T1000 (cell line): ENCODE results near the gene ERBIN.
"Not testable (repeated sequence)": the region's sequence is repeated elsewhere in the genome, so short reads cannot be mapped to it uniquely, and the experiment has no call there.

Source experiments
- DNase-seq: peaks from one replicate; lab custom pipeline; 2025; ENCODE audit warnings: mixed read lengths; lab: John Stamatoyannopoulos, UW

ERBIN gene

DNA sequence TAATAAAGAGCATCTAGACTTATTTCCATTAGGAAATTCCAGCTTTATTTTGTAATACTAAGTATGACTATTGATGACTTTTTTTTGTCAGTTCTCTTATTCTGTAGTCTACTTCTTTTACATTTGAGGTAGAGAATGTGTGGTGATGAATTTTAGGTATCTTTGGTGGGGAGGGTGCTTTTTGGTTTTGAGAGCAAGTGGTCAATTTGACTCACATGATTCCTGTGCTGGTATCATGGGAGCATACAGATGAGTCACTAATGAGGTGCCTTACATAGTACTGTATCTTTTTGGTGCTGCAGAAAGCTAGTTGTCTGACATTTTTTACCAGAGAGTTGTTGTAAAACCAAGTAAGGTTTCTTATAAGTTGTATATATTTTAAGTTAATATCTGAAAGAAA, 35.3 kb downstream of the ERBIN start:
- no peak for DNase-seq

DNA sequence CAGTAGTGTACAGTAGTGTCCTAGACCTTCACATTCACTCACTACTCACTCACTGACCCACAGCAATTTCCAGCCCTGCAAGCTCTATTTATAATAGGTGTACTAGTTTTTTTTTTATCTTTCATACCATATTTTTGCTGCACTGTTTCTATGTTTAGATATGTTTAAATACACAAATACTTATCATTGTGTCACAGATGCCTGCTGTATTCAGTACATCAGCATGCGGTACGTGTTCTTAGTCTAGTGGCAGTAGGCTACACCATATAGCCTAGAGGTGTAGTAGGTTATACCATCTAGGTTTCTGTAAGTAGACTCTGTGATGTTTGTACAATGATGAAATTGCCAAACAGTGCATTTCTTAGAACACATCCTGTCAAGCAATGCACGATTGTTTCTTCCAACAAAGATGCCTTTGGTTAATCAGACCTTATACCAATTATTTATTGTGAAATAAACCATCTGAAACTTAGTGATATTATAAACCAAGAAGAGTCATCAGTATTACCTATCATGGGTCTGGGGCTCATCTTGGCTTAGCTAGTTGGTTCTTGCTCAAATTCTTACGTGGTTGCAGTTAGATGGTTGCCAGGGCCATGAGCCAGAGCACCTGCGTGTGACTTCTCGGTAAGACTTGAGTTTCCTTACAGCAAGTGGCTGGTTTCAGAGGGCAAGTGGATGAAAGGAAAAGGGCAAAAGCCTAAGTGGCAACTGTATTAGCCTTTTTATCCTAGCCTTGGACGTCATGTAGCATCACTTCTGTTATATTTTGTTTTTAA, 41.1 kb downstream of the ERBIN start:
- no peak for DNase-seq

DNA sequence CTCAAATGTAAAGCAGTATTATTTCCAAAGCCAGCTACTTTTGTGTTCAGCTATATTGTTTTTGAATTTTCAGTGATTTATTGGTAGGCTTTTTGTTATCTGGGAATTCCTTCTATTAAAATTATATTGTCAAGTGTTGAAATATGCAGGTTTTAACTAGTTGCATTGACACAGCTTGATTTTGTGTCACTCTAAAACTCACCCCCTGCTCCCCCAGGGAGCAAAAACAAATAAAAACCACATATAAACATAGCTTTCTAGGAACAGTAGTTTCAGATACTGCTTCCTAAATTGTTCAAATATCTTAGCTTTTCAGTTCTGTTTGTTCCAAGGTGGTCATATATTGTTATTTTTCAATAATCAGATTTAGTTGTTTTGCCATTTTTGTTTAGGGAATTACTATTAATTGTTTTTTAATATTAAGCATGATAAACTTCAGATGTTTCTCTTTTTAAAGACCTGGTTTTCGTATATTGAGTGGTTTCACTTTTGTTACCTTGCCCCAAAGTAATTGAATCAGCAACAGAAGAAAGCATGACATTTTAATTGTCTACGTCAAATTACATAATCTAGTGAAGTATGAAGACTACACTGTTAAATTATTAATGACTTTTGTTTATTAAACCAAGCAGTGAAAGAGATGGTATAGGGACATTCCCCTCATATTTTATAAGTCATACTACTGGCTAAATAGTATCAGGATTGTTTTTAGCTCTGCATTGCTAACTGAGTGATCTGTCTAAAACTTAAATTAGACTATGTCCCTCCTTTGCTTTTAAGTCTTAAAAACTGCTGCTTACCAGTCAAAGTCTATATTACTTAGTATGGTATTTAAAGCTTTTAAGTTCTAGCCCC, 43.4 kb downstream of the ERBIN start:
- DNase-seq: no peak

DNA sequence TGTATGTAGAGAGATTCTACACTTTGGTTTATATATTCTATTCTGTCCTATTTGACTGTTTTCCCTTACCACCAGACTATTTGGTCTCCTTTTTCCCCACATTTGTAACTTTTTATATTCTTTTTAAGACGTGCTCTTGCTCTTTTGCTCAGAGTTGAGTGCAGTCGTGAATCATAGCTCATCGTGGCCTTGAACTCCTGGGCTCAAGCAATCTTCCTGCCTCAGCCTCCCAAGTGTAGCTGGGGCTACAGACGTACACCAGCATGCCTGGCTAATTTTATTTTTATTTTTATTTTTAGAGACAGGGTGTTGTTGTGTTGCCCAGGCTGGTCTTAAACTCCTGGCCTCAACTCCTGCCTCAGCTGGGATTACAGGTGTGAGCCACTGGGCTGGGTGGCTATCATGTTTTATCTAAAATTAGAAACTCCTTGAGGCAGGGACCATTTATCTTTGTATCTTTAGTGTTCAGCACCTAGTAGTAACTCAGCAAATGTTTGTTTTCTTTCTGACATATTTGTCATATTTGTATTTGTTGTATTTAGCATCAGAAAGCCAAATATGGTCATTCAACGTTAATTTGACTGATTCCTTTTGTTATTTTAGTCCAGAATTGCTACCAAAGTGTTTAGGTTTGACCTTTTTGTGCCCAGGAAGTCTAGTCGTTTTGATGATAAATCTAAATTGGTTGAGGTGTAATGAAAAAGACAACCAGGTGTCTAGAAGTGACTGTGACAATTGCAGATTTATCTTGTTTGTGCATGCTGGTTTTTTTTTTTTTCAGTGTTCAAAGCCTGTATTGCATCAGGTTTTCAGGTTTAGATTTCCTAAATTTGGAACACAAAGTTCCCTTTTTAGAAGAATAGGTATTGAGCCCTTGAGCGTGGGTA, 44.3 kb downstream of the ERBIN start:
- no peak for DNase-seq

DNA sequence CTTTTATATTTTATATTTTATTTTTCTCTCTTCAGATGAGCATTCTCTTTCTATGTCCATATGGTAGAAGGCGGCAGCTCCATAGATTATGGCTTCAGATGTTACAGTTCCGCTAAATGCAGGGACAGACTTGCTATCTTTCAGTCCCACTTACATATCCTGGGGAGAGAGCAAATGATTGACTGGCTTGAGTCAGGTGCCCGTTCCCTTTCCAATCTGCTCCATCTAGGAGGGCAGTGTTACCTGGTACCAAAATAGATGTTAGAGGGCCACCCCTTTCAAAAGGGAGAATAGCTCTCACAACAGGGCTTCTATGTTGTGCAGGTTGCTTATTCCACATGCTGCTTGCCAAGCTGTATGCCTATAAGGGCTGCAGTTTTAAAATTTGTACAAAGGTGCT, 45.3 kb downstream of the ERBIN start:
- no peak for DNase-seq

DNA sequence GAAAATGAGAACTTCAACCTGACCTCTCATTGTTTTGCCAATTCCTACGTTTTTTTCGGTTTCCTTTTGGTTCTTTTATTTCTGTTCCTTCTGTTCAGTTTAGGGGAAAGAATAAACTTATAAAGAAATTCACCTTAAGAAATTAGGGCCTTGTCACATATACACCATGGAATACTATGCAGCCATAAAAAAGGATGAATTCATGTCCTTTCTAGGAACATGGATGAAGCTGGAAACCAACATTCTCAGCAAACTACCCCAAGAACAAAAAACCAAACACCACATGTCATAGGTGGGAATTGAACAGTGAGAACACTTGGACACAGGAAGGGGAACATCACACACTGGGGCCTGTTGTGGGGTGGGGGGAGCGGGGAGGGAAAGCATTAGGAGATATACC, 46.5 kb downstream of the ERBIN start:
- DNase-seq: not testable (repeated sequence)

DNA sequence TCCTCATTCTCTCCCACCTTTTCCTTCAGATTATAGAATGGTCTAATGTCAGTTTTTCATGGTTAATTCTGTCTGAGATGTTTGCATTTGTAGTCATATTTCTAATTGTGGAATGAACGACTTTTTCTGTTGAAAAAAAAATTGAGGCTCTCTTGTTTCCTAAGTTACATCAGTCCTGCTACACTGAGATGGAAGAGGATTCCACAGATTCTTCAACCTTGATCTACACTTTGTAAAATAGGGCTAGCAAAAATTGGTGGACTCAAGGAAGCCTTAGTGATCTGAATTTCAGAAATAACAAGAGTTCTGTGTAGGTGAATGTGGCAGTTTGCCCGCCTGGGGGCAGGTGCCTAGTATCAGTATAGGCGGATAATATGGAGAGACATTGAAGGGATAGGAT, 51.9 kb downstream of the ERBIN start:
- no peak for DNase-seq

DNA sequence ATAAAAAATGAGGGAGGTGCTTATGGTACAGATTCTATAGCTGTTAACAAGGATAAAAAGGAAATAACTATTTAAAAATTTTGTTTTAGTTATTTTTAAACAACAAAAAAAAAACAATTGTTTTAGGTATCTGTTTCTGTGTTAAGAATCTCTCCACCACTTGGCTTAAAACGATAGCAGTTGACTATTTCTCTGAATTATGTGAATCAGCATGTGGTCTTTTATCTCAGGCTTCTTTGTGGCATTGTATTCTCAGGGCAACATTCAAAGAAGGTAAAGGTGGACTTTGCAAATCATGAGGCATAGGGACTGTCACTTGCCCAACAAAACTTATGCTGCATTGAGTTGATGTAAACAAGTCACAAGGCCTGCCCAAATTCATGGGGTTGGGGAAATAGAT, 55.2 kb downstream of the ERBIN start:
- no peak for DNase-seq

DNA sequence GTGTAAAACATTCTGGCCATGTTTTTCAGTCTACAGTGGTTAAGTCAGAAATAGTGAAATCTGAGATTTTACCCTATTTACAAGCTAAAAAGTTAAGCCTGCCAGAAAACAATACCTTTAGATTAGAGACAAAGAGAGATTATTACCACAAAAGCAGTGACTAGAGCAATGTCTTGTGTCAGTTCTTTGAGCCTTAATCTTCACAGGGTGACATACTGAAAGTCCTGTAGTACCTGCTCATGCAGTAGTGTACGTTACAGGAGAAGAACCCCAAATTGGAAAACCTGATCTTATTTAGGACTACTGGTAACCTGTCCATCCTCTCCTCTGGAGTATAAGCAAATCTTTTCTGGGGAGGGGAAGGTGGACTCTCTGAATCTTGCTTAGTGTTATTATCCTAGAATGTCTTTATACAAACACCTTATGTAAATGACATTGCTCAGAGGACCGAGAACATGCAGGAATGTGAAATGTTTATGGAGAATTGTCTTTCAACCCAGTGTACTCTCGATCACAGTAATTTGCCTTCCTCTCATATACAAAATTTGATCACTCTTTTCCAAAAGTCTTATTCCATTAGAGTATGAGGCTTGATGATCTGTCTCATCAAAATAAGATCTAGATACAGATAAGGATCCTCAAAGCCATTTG, 55.7 kb downstream of the ERBIN start:
- no peak for DNase-seq

DNA sequence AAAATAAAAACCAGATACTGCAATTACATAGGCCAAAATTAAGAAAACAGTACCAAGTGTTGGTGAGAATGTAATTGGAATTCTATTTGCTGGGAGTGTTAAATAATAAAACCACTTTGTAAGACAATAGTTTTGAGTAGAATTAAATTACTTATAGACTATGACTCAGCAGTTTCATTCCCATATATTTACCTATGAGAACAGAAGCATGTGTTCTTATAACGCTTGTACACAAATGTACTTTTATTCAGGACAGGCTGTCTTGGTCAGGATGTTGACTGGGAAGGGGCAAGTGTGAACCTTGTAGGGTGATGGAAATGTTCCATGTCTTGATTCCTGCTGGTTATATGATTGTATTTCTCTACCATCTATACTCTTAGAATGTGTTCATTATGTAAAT, 56.3 kb downstream of the ERBIN start:
- DNase-seq: no peak

DNA sequence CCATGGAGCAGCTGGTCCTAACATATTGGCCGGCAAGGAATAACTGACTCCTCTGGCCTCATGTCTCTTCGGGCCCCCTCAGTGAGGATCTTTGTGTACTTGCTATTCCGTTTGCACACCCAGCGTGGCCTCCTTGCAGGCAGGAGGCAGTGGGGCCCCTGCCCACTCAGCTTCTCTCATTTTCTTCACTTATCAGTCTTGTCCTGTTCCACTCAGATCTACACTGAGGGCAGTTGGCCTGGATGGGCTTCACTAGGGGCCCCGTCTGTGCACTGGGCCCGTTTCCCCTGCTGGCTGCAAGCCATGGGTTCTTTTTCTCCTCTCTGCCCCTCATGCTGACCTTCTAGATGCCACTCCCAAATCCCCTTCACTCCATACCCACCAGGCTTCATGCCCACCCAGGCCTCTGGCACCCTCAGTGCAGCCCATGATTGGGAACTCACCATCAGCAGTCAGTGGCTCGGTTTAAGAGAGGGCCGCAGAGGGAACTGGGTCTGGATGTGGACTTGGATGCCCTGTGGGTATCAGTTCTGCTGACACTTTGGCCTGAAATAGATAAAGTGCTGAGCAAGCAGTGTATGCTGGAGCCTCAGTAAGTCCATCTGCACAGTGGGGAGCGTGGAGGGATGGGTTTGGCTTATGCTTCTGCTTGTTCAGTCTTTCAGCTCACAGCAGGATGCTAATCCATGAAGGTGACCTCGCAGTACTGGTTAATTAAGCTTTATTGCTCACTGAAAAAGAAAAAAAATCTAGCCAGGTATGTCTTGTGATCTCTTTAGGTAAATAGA, 57.9 kb downstream of the ERBIN start:
- DNase-seq: no peak

DNA sequence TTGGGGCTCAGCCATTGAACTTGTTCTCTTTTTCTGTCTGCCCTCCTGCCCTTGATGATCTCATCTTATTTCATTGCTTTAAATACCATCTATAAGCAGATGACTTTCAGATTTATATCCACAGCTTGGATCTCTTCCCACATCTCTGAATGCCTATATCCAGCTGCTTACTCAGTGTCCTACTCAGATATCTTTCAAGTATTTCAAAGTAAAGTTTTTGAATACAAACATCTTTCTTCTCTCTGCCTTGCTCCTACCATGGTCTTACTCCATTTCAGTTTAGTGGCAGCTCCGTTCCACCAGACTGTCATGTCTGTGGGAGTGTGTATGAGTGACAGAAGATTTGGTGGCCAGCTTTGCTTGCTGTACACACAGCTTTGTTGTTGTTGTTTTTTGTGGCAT, 59.7 kb downstream of the ERBIN start:
- DNase-seq: no peak

DNA sequence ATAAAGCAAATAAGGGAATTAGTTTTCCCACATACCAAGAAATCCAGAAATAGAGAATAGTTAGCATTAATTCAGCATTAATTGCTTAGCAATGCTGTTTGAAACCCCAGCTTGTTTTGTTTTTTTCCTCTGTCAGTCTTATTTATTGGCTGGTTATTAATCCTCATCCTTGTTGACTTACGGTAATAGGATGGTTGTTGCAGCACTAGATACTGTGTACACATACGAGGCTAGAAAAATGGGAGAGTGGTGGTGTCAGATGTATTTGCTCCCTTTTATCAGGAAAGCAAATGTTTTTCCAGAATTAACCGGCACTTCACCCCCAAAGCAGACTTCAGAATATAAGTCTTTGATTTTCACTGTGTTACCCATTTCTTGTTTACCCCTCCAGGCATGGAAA, 60.4 kb downstream of the ERBIN start:
- DNase-seq: no peak

DNA sequence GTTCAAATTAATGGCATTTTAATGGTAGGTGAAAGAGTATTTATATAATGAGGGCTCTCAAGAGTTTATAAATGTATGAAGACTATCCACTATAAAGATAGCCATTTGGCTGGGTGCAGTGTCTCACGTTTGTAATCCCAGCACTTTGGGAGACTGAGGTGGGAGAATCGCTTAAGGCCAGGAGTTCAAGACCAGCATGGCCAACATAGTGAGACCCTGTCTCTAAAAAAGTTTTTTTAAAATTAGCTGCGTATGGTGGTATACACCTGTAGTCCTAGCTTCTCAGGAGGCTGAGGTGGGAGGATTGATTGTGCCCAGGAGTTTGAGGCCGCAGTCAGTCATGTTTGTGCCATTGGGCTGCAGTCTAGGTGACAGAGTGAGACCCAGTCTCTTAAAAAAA, 61.6 kb downstream of the ERBIN start:
- DNase-seq: no peak

DNA sequence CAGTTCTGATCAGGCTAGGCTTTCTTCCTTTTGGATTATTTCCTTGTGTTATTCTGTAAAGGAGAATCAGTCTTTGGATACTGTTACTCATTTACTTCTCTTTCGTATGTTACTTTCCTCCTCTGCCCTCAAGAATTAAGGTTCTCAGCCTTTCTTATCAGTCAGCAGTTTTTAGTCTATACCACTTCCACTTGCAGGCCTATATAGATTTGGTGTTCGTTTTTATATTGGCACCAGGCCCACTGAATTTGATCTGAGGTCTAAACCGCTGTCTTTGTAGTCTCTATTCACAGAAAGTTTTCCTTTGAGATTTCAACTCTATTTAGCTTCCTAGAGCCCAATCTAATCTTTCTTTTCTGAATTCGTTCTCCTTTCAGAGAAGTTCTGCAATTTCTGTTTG, 62.8 kb downstream of the ERBIN start:
- DNase-seq: no peak

DNA sequence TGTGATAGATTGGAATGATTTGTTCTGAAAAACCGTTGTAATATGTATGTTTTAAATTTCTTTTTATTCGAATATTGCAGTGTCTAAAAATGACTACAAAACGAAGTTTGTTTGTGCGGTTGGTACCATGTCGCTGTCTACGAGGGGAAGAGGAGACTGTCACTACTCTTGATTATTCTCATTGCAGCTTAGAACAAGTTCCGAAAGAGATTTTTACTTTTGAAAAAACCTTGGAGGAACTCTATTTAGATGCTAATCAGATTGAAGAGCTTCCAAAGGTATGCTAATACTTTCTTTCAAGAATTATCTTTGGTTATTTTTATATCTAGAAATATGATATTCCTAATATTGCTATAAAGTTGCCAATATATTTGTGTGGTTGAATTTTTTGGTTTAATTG, 66.3 kb downstream of the ERBIN start:
- no peak for DNase-seq

DNA sequence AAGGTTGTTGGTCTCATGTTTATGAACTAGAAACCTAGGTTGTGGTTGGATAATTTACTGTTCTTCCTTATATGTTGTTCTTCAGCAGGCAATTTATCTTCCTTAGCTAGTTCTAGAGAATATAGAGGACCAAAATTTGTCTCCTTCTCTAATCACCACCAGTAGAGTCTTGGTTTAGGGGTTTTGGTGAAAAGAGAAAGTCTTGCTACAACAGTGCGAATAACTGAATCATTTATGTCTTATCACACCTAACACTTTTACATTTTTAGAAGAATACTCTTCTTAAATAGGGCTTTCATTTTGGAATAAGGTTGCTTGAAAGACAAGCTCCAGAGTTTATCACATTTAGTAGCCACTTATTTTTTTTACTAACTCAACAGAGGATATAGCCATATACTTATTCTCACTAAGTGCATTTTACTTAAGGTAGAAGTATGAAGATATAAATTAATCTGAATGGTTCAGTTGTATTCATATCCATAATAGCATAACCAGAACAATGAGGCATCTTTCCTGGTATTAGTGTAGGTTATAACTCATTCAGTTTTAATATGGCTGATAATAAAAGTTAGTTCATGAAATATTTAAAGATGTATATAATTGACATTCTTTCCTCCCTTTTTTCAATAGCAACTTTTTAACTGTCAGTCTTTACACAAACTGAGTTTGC, 67.9 kb downstream of the ERBIN start:
- no peak for DNase-seq

DNA sequence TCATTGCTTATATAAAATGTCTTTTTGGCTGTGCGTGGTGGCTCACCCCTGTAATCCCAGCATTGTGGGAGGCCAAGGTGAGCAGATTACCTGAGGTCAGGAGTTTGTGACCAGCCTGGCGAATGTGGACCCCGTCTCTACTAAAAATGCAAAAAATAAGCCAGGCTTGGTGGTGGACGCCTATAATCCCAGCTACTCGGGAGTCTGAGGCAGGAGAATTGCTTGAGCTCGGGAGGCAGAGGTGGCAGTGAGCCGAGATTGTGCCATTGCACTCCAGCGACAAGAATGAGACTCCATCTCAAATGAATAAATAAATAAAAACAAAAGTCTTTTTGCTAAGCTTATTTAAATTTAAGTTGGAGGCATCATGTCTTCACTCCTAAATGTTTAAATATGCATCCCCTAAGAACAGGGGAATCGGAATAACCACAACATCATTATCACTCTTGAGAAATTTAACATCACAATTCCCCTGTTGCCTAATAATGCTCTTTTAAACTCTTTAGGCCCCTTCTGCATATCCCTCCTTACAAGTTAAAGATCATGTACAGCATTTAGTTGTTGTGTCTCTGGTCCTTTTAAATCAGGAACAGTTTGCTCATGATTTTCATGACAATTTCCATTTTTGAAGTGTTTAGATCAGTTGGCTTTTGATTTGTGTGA, 72.8 kb downstream of the ERBIN start:
- DNase-seq: no peak

DNA sequence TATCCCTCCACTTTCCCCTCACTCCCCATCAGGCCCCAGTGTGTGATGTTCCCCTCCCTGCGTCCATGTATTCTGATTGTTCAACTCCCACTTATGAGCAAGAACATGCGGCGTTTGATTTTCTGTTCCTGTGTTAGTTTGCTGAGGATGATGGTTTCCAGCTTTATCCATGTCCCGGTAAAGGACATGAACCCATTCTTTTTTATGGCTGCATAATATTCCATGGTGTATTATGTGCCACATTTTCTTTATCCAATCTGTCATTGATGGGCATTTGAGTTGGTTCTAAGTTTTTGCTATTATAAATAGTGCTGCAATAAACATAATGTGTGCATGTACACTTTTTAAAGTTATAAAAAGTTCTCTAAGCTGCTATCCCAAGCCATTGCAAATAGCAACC, 75.6 kb downstream of the ERBIN start:
- DNase-seq: no peak

DNA sequence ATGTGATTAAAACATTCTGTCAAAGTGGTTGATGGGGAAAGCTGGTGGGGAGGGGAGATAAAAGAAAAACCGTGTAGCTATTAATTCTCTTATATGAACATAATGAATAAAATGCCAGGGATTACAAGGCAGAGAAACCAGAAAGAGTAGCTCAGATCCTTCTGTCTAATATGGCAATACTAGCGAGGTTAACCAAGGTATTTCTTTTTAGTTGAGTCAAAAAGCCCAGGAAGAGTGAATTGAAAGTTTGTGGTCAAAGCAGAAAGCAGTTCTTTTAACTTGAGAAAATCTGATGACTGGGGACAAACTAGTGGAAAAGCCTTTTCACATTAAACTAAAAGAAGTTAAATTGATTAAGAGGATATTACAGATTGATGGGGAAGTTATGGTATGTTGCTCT, 76.0 kb downstream of the ERBIN start:
- DNase-seq: no peak
